IPS-18c (cell line): ENCODE results near the gene NAGS.
"Not testable (repeated sequence)": the region's sequence is repeated elsewhere in the genome, so short reads cannot be mapped to it uniquely, and the experiment has no call there.

Experiments
- H3K4me3 ChIP-seq: 2 replicates; pipeline ENCODE4 v1.7.0; 2013; ENCODE audit warnings: low read depth, mild to moderate bottlenecking, low read length, moderate library complexity; ENCODE audit not compliant: insufficient read depth
- H3K9me3 ChIP-seq: one replicate; pipeline ENCODE4 v1.6.1; 2013; ENCODE audit warnings: mild to moderate bottlenecking, low read length, moderate library complexity; ENCODE audit not compliant: control insufficient read depth, insufficient read depth

NAGS gene

GRCh38 chr17:43979011-43979410, 25.4 kb upstream of the NAGS start:
- H3K9me3 ChIP-seq = peaks cover 2% of the 10 kb centered on the region
- no peak overlapping the region for H3K4me3 ChIP-seq

- Histone ChIP-seq H3K4me3 (no peak overlapping the region), H3K9me3 (peaks cover 2% of the 10 kb centered on the region)
Observed at GRCh38 chr17:43979671-43980070, 24.8 kb upstream of the NAGS start.

- Histone ChIP-seq H3K4me3 (no peak overlapping the region), H3K9me3 (peaks cover 2% of the 10 kb centered on the region)
Observed at GRCh38 chr17:43982171-43982570, 22.3 kb upstream of the NAGS start.

- peak overlapping the region; percentile 58; the same call in 1 of the 2 replicates for H3K4me3 ChIP-seq
Observed at GRCh38 chr17:43983196-43983514, 21.3 kb upstream of the NAGS start.

GRCh38 chr17:43983515-43984411, 20.7 kb upstream of the NAGS start:
- peak overlapping the region; percentile 58 for H3K4me3 ChIP-seq
- H3K9me3 ChIP-seq = peaks cover 2% of the 10 kb centered on the region

More at GRCh38 chr17:43983196-43983514, 21.3 kb upstream of the NAGS start:
- peaks cover 2% of the 10 kb centered on the region for H3K9me3 ChIP-seq

- Histone ChIP-seq H3K9me3 (peaks cover 2% of the 10 kb centered on the region), H3K4me3 (no peak overlapping the region; the same call in 1 of the 2 replicates)
Observed at GRCh38 chr17:43984521-43984920, 19.9 kb upstream of the NAGS start.

- Histone ChIP-seq H3K9me3 (peaks cover 2% of the 10 kb centered on the region), H3K4me3 (no peak overlapping the region)
Observed at GRCh38 chr17:43986225-43986981, 18.0 kb upstream of the NAGS start.

GRCh38 chr17:43987131-43988021, 17.0 kb upstream of the NAGS start:
- Histone ChIP-seq H3K9me3 (peaks cover 2% of the 10 kb centered on the region), H3K4me3 (no peak overlapping the region)

GRCh38 chr17:43988301-43988700, 16.1 kb upstream of the NAGS start:
- H3K9me3 ChIP-seq = peaks cover 2% of the 10 kb centered on the region
- no peak overlapping the region for H3K4me3 ChIP-seq

- Histone ChIP-seq H3K9me3 (no peaks in the 10 kb centered on the region), H3K4me3 (no peak overlapping the region)
Observed at GRCh38 chr17:43992641-43993040, 11.8 kb upstream of the NAGS start.

GRCh38 chr17:43994272-43995149, 9.9 kb upstream of the NAGS start:
- H3K9me3 ChIP-seq = no peaks in the 10 kb centered on the region
- peak overlapping the region; percentile 52 for H3K4me3 ChIP-seq

- H3K4me3 ChIP-seq = peak overlapping the region; percentile 52; the same call in 1 of the 2 replicates
- H3K9me3 ChIP-seq = no peaks in the 10 kb centered on the region
Observed at GRCh38 chr17:43995150-43995471, 9.3 kb upstream of the NAGS start.

- not testable (repeated sequence) for H3K4me3 ChIP-seq, H3K9me3 ChIP-seq
Observed at GRCh38 chr17:43997180-43997579, 7.2 kb upstream of the NAGS start.

GRCh38 chr17:43998552-43998951, 5.9 kb upstream of the NAGS start:
- Histone ChIP-seq H3K9me3 (no peaks in the 10 kb centered on the region), H3K4me3 (no peak overlapping the region)

- no peak overlapping the region for H3K4me3 ChIP-seq
- no peaks in the 10 kb centered on the region for H3K9me3 ChIP-seq
Observed at GRCh38 chr17:43999024-43999423, 5.4 kb upstream of the NAGS start.

GRCh38 chr17:44000141-44000860, 4.1 kb upstream of the NAGS start:
- no peaks in the 10 kb centered on the region for H3K9me3 ChIP-seq

More at GRCh38 chr17:44000141-44000860, 4.1 kb upstream of the NAGS start:
- no peak overlapping the region for H3K4me3 ChIP-seq
